Adipose tissue (tissue), 3 donors: Measurements from ENCODE around the gene KANK2. TPM values are rescaled to one million over a fixed set of nuclear protein-coding genes. Genes with fewer than 3 reads are reported as not detected.
"Not testable (repeated sequence)": the region's sequence is repeated elsewhere in the genome, so short reads cannot be mapped to it uniquely, and the experiment has no call there.

Experiments used
- H3K27ac ChIP-seq: one replicate; pipeline ENCODE4 v1.5.1; 2013; ENCODE audit warnings: low read depth, low read length
- WGBS, 3 donors: extraction: QIAGEN DNeasy Blood & Tissue Kit; methylation state at CpG; one replicate each; pipeline ENCODE4 v1.1.7; 2013; 5-methylcytosine and 5-hydroxymethylcytosine counted together
- polyA plus RNA-seq, 3 donors: library from polyadenylated mRNA; stranded (reverse); fragments of 200-250 nt; gene quantifications; one replicate each; pipeline ENCODE4 v1.2.3, GENCODE V29; 2013
- donor health status: healthy with polysubstance abuse.
- donor health status: Bipolar disorder and iron deficiency.
- donor health status: healthy.

The KANK2 gene
- polyA plus RNA-seq, 3 donors, result 34.3 to 583 (median 148) TPM

GRCh38 chr19:11130824-11131455 is 66.4 kb downstream of the KANK2 start:
- no peak overlapping the region for H3K27ac ChIP-seq
- 43 to 48% (median 43%) methylated on average over 19 of the region's 19 CpGs for WGBS, 3 donors

GRCh38 chr19:11127905-11128304 is 69.4 kb downstream of the KANK2 start:
- WGBS, 3 donors, result 86 to 97% (median 93%) methylated on average over 15 of the region's 15 CpGs
- H3K27ac ChIP-seq, result no peak overlapping the region

DNA sequence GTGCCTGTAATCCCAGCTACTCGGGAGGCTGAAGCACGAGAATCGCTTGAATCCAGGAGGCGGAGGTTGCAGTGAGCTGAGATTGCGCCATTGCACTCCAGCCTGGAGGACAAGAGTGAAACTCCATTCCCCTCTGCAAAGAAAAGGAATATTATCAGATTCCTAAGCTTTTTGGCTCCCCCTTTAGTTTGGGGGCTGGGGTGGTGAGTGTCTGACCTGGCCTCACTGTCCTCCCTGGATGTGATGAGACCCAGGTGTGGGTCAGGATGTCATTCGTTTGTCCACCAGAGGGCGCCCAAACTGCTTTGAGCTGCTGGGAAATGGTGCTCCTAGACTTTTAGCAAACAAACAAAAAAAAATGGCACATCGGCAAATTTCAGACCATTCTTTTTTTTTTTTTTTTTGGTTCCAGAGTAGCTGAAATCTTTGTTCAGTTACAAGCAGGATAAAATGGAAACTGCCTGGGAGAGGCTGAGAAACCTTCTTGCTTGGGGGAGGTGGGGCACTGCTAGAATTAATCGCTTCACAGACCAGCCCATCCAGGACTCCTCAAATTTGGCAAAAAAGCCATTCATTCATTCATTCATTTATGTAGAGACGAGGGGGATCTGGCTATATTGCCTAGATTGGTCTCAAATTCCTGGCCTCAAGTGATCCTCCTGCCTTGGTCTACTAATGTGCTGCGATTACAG is 71.2 kb downstream of the KANK2 start:
- 57 to 61% (median 60%) methylated on average over 11 of the region's 11 CpGs for WGBS, 3 donors
- no peak overlapping the region for H3K27ac ChIP-seq

GRCh38 chr19:11124157-11124556 is 73.2 kb downstream of the KANK2 start:
- WGBS, 3 donors, result 94 to 99% (median 97%) methylated on average over 4 of the region's 4 CpGs
- not testable (repeated sequence) for H3K27ac ChIP-seq

DNA sequence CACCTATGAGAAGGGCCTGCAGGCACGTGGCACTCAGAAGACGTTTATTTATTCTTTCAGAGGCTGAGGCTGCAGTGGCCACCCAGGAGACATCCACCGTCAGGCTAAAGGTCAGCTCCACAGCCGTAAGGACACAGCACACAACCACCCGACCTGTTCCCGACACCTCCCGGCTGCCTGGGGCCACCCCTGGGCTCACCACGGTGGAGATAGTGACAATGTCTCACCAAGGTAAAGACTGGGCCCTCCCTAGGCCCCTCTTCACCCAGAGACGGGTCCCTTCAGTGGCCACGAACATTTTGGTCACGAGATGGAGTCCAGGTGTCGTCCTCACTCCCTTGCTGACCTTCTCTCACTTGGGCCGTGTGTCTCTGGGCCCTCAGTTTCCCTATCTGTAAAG is 74.2 kb downstream of the KANK2 start:
- no peak overlapping the region for H3K27ac ChIP-seq
- 87 to 91% (median 90%) methylated on average over 13 of the region's 13 CpGs for WGBS, 3 donors

GRCh38 chr19:11121963-11122362 is 75.4 kb downstream of the KANK2 start:
- not testable (repeated sequence) for H3K27ac ChIP-seq
- 86 to 99% (median 95%) methylated on average over 12 to 17 of the region's 17 CpGs for WGBS, 3 donors

- no peak overlapping the region for H3K27ac ChIP-seq
- 86 to 97% (median 97%) methylated on average over 9 of the region's 9 CpGs for WGBS, 3 donors
These were observed 80.8 kb downstream of the KANK2 start for GRCh38 chr19:11116507-11116906.

- no peak overlapping the region for H3K27ac ChIP-seq
- 74 to 85% (median 77%) methylated on average over 11 of the region's 11 CpGs for WGBS, 3 donors
These were observed 81.4 kb downstream of the KANK2 start for GRCh38 chr19:11115895-11116446.

- WGBS, 3 donors, result 93 to 97% (median 93%) methylated on average over 5 of the region's 5 CpGs
- H3K27ac ChIP-seq, result no peak overlapping the region
These were observed 82.3 kb downstream of the KANK2 start for GRCh38 chr19:11115042-11115441.

Other genes starting within 250 kb of the KANK2 start
- gene SMARCA4, start 236.5 kb downstream of the KANK2 start, polyA plus RNA-seq, result 10 to 100 TPM; 22.5 to 42.5 (median 37.7) TPM
- gene LDLR, start 108.1 kb downstream of the KANK2 start, polyA plus RNA-seq, result 100 to 1,000 TPM in 1 of 3 donors, 10 to 100 TPM in 2; 17.5 to 247 (median 49.3) TPM
- gene SPC24, start 41.8 kb downstream of the KANK2 start, polyA plus RNA-seq, result 1 to 10 TPM in 1 of 3 donors, under 1 TPM in 2; 0.17 to 2.4 (median 0.30) TPM
- 100 to 1,000 TPM in 1 of 3 donors, 10 to 100 TPM in 1, 1 to 10 TPM in 1; 7.4 to 108 (median 16.9) TPM for gene ANGPTL8, start 42.1 kb upstream of the KANK2 start, polyA plus RNA-seq
- 100 to 1,000 TPM in 1 of 3 donors, 10 to 100 TPM in 2; 16.2 to 190 (median 57.8) TPM for gene DOCK6, start 65.0 kb upstream of the KANK2 start, polyA plus RNA-seq
- gene TSPAN16, start 98.6 kb upstream of the KANK2 start, polyA plus RNA-seq, result not detected
- 10 to 100 TPM in 2 of 3 donors, 1 to 10 TPM in 1; 4.6 to 29.6 (median 10.3) TPM for gene RAB3D, start 142.1 kb upstream of the KANK2 start, polyA plus RNA-seq
- gene TMEM205, start 148.7 kb upstream of the KANK2 start, polyA plus RNA-seq, result 10 to 100 TPM; 61.4 to 97.8 (median 69.7) TPM
- 10 to 100 TPM; 15.8 to 43.5 (median 20.9) TPM for gene CCDC159, start 149.0 kb upstream of the KANK2 start, polyA plus RNA-seq
- gene PLPPR2, start 157.9 kb upstream of the KANK2 start, polyA plus RNA-seq, result 10 to 100 TPM in 2 of 3 donors, 1 to 10 TPM in 1; 5.9 to 18.3 (median 17.9) TPM
- 1 to 10 TPM; 1.4 to 2.4 (median 2.1) TPM for gene SWSAP1, start 177.1 kb upstream of the KANK2 start, polyA plus RNA-seq
- gene EPOR, start 186.8 kb upstream of the KANK2 start, polyA plus RNA-seq, result 10 to 100 TPM in 1 of 3 donors, 1 to 10 TPM in 2; 8.0 to 10.5 (median 8.7) TPM
- 10 to 100 TPM; 12.9 to 30.4 (median 23.6) TPM for gene RGL3, start 221.8 kb upstream of the KANK2 start, polyA plus RNA-seq
- gene ODAD3, start 237.6 kb upstream of the KANK2 start, polyA plus RNA-seq, result under 1 TPM in 2 of 3 donors, not detected in 1; 0.15 to 0.30 TPM
- gene PRKCSH, start 238.1 kb upstream of the KANK2 start, polyA plus RNA-seq, result 100 to 1,000 TPM; 111 to 154 (median 149) TPM